Measurements from ENCODE around the gene SYTL5.

DNA sequence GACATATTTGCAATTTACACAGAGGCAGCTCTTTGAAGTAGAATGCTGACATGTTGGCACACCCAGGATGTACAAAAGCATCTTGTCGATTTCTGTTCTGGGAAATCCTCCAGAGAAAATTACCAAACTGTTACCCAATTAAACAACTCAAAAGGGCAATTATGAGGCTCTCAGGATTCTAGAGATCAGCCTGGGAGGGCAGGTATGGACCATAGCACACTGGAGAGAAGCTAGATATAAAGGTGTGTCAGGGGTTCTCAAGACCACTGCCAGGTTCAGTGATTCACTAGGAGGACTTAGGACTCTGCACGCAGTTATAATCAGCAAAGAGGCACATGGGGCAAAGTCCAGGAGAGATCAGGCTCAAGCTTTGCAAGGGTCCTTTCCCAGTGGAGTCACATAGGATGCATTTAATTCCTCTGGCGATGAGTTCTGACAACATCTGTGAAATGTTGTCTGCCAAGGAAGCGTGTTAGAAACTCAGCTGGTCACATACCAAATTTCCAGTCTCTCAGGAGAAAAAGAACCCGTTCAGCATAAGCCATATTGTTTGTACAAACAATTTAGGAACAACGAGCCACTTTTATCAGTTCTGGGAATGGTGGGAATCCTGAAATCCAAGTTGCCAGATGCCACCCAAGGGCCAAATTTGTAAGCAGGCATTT lies 100.8 kb downstream of the SYTL5 start:
- TF ChIP-seq, protein P1, sequence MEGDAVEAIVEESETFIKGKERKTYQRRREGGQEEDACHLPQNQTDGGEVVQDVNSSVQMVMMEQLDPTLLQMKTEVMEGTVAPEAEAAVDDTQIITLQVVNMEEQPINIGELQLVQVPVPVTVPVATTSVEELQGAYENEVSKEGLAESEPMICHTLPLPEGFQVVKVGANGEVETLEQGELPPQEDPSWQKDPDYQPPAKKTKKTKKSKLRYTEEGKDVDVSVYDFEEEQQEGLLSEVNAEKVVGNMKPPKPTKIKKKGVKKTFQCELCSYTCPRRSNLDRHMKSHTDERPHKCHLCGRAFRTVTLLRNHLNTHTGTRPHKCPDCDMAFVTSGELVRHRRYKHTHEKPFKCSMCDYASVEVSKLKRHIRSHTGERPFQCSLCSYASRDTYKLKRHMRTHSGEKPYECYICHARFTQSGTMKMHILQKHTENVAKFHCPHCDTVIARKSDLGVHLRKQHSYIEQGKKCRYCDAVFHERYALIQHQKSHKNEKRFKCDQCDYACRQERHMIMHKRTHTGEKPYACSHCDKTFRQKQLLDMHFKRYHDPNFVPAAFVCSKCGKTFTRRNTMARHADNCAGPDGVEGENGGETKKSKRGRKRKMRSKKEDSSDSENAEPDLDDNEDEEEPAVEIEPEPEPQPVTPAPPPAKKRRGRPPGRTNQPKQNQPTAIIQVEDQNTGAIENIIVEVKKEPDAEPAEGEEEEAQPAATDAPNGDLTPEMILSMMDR (conservative IDR thresholded peaks at IDR 0.05; ENCODE audit: low read depth, low read length) = no peak
- TF ChIP-seq CHD1 (IDR thresholded peaks at IDR 0.05; ENCODE audit: low read depth, low read length) (no peak), POLR2A (IDR thresholded peaks at IDR 0.05; ENCODE audit: low read depth, low read length) (no peak), RCOR1 (IDR thresholded peaks at IDR 0.05; ENCODE audit: insufficient replicate concordance, low read length) (no peak), MAFK (IDR thresholded peaks at IDR 0.05; ENCODE audit: low read depth, low read length) (no peak), RFX5 (IDR thresholded peaks at IDR 0.05; ENCODE audit: low read depth, low read length) (no peak), RAD21 (IDR thresholded peaks at IDR 0.05; ENCODE audit: low read length) (no peak), BHLHE40 (IDR thresholded peaks at IDR 0.05; ENCODE audit: low read depth, low read length) (no peak), SMC3 (IDR thresholded peaks at IDR 0.05; ENCODE audit: low read depth, low read length) (no peak), CEBPB (IDR thresholded peaks at IDR 0.05; ENCODE audit: low read depth, low read length) (no peak)
- TF ChIP-seq, protein P2, sequence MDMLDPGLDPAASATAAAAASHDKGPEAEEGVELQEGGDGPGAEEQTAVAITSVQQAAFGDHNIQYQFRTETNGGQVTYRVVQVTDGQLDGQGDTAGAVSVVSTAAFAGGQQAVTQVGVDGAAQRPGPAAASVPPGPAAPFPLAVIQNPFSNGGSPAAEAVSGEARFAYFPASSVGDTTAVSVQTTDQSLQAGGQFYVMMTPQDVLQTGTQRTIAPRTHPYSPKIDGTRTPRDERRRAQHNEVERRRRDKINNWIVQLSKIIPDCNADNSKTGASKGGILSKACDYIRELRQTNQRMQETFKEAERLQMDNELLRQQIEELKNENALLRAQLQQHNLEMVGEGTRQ (IDR thresholded peaks at IDR 0.05; ENCODE audit: low read depth, low read length) = no peak
- TF ChIP-seq, protein P3, sequence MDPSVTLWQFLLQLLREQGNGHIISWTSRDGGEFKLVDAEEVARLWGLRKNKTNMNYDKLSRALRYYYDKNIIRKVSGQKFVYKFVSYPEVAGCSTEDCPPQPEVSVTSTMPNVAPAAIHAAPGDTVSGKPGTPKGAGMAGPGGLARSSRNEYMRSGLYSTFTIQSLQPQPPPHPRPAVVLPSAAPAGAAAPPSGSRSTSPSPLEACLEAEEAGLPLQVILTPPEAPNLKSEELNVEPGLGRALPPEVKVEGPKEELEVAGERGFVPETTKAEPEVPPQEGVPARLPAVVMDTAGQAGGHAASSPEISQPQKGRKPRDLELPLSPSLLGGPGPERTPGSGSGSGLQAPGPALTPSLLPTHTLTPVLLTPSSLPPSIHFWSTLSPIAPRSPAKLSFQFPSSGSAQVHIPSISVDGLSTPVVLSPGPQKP (IDR thresholded peaks at IDR 0.05; ENCODE audit: borderline replicate concordance, low read depth, low read length) = no peak

Data from IMR-90 (cell line).